ENCODE results near the gene KRT7.
A peak's percentile ranks its signal among the peaks of the same experiment; 100 is the strongest.
"Not testable (repeated sequence)": the region's sequence is repeated elsewhere in the genome, so short reads cannot be mapped to it uniquely, and the experiment has no call there.

The KRT7 gene

DNA sequence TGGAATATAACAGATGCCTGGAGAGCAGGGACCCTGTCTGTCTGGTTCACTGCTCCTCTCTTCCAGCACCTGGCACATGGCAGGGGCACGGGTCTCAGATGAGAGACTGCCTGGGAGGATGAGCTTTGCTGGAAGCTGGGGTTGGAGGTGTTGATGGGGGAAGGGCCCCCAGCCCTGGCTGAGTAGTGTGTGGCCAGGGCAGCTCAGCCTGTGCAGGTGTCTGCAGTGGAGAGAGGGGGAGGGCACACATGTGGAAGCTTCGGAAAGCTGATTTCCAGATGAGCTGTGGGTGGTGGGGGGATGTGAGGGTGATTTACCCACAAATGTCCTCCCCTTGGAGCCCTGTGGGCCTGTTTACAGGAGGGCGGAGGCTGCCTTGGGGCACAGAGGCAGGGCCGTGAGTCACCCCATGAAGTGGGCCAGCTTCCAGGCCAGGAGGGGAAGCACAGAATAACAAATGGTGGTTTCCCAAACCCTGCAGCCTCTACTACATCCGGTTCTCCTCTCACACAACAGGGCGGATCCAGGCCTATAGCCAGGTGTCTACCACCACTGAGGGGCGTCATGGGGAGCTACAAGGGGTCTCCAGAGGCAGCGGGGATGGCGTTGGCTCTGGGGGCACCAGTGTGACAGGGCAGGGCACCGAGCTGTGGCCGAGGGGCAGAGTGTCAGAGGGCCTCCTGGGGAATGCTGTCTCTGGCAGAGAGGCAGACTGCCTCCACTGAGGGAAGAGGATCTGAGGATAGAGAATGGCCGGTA is 11.0 kb downstream of the KRT7 start:
- DNase-seq (ENCODE audit: low read depth): peak; percentile 95

DNA sequence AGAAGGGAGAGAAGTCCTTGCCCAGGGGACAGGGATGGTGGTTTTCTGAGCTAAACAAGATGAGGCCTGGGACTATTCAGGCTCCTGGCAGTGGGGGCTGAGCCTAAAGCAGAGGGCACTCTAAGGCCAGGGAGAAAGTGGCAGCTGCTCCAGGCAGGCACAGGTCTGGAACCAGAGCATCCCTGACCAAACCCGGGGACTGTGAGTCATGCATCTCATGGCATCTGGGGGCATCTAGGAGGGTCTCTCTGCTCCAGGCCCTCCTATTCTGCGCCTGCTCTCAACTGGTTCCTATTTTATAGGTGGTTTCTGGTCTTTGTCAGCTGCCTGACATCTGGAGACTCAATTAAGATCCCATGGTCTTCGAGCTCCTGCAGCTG is 11.6 kb downstream of the KRT7 start:
- DNase-seq (ENCODE audit: low read depth): no peak

- no peak for DNase-seq (ENCODE audit: low read depth)
These were observed 12.4 kb downstream of the KRT7 start for GRCh38 chr12:52245259-52245961.

DNA sequence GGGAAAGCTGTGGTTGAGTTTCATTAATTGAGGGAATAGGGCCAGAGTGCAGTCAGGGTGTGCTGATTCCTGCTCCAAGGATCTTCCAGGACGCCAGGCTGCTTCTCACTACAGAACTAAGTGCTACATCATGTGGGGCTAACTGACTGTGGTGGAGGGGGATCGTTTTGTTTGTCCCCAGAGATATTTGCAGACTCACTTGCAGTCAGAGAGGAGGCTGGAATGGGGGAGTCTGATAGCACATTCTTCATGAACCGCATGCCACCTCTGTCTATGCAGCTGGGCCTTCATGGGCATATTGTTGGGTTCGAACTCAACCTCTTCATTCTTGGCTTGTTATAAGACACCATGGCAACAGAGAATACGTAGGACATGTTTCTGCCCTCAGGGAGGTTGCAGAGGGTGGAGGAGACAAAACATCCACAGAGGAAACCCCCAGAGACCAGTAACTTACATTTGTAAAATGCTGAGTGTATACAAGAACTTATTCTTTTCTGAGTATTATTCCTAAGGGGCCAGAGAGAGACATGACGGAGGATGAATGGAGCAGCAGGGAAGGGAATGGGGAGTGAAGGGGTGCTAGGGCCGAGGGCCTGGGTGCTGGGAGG is 13.0 kb downstream of the KRT7 start:
- no peak for DNase-seq (ENCODE audit: low read depth)

- DNase-seq (ENCODE audit: low read depth): no peak
These were observed 13.9 kb downstream of the KRT7 start for GRCh38 chr12:52246720-52247621.

GRCh38 chr12:52247622-52248540 is 14.8 kb downstream of the KRT7 start:
- no peak for DNase-seq (ENCODE audit: low read depth)

DNA sequence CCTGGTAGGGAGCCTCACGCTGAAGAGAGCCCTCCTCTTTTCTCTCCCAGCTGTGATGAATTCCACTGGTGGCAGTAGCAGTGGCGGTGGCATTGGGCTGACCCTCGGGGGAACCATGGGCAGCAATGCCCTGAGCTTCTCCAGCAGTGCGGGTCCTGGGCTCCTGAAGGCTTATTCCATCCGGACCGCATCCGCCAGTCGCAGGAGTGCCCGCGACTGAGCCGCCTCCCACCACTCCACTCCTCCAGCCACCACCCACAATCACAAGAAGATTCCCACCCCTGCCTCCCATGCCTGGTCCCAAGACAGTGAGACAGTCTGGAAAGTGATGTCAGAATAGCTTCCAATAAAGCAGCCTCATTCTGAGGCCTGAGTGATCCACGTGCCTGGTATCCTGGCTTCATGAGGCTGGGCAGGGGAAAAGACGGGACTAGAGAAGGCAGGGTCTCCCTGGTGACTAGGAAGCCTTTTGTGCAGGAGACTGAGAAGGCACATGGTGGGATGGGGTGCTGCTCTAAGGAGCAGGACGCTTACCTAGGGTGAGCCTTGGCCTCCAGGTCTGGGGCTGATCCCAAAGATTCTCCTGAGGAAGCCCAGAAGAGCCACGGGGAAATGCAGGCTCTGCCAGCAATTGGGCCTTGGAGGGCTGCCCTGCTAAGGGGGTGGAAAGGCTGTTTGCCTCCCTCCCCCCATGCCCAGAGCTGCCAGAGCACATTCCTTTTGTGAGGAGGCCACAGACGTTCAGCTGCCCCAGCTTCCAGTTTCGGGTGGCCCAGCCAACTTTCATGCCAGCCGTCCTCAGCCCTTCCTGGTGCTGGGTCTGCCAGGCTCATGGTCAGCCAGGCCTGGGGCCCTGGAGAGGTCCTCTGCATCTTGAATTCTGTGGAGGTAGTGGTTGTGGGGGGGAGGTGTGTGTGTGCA is 15.8 kb downstream of the KRT7 start:
- DNase-seq (ENCODE audit: low read depth): peak; percentile 55

GRCh38 chr12:52249511-52250047 is 16.5 kb downstream of the KRT7 start:
- DNase-seq (ENCODE audit: low read depth): no peak

- DNase-seq (ENCODE audit: low read depth): no peak
These were observed 17.3 kb downstream of the KRT7 start for GRCh38 chr12:52250048-52250990.

- no peak for DNase-seq (ENCODE audit: low read depth)
These were observed 18.5 kb downstream of the KRT7 start for GRCh38 chr12:52251367-52252051.

GRCh38 chr12:52252175-52252615 is 19.2 kb downstream of the KRT7 start:
- DNase-seq (ENCODE audit: low read depth): not testable (repeated sequence)

- no peak for DNase-seq (ENCODE audit: low read depth)
These were observed 19.8 kb downstream of the KRT7 start for GRCh38 chr12:52252728-52253343.

DNA sequence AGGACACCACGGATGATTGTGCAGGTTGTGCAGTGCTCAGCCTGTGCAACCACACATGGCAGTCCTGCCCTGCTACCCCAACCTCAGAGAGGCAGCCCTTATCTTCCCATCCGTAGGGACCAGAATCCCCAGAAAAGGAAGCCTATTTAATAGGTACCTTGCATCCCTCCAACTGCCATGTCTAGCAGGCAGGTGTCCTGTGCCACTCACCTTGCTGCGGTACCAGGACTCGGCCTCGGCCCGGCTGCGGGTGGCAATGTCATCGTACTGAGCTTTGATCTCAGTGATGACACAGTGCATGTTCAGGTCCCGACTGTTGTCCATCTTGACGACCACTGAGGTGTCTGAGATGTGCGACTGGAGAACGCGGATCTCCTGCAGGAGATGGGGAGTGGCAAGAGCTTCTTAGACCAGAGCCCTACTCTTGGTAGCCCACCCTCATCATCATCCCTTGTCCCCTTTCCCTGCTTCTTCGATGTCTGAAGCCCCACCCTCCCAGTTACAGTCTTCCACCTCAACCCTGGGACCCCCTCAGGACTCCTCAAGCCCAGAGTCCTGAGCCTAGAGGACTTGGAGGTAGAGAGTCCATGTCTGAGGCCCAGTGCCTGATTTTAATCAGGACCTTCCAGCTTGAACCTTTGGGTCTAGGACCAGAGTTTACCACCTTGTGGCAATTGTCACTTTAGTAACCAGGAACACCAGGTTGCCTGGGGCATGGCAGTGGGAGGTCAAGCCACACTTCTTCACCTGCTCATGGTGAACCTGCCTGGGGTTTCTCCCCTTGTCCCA is 20.5 kb downstream of the KRT7 start:
- DNase-seq (ENCODE audit: low read depth): no peak

- no peak for DNase-seq (ENCODE audit: low read depth)
These were observed 21.3 kb downstream of the KRT7 start for GRCh38 chr12:52254180-52254964.

GRCh38 chr12:52254965-52255751 is 22.1 kb downstream of the KRT7 start:
- DNase-seq (ENCODE audit: low read depth): no peak
